HG03159 (cell line): ENCODE results near the gene HAVCR1.
"Not testable (repeated sequence)": the region's sequence is repeated elsewhere in the genome, so short reads cannot be mapped to it uniquely, and the experiment has no call there.

ENCODE experiments used
- ATAC-seq: cut with Tn5 transposase; IDR thresholded peaks from one replicate; pipeline ENCODE4 v1.9.1; 2021; ENCODE audit warnings: mild to moderate bottlenecking, moderate library complexity; ENCODE audit not compliant: unreplicated experiment

HAVCR1 gene

GRCh38 chr5:157059093-157059539 lies at the start of gene HAVCR1:
Gene HAVCR1 (minus strand): TSS chr5:157059116. CDS start chr5:157057943, 1,173 bp downstream.
- ATAC-seq = peak; percentile 60

GRCh38 chr5:157107508-157107907 lies 48.6 kb upstream of the HAVCR1 start:
- no peak for ATAC-seq

GRCh38 chr5:157106630-157107461 lies 47.9 kb upstream of the HAVCR1 start:
- no peak for ATAC-seq

- ATAC-seq = no peak
Observed at GRCh38 chr5:157100140-157100679, 41.3 kb upstream of the HAVCR1 start.

- ATAC-seq = peak; percentile 64
Observed at GRCh38 chr5:157088342-157088990, 29.6 kb upstream of the HAVCR1 start.

- no peak for ATAC-seq
Observed at GRCh38 chr5:157086751-157087359, 27.9 kb upstream of the HAVCR1 start.

- ATAC-seq = no peak
Observed at GRCh38 chr5:157085930-157086329, 27.0 kb upstream of the HAVCR1 start.

GRCh38 chr5:157080286-157080685 lies 21.4 kb upstream of the HAVCR1 start:
- ATAC-seq = no peak

GRCh38 chr5:157076558-157076957 lies 17.6 kb upstream of the HAVCR1 start:
- ATAC-seq = no peak

GRCh38 chr5:157072508-157072907 lies 13.6 kb upstream of the HAVCR1 start:
- ATAC-seq = no peak

GRCh38 chr5:157069949-157070348 lies 11.0 kb upstream of the HAVCR1 start:
- no peak for ATAC-seq

GRCh38 chr5:157068785-157069184 lies 9.9 kb upstream of the HAVCR1 start:
- ATAC-seq = no peak

GRCh38 chr5:157068339-157068738 lies 9.4 kb upstream of the HAVCR1 start:
- ATAC-seq = no peak

GRCh38 chr5:157067005-157067404 lies 8.1 kb upstream of the HAVCR1 start:
- ATAC-seq = no peak

- ATAC-seq = no peak
Observed at GRCh38 chr5:157066080-157066479, 7.2 kb upstream of the HAVCR1 start.

GRCh38 chr5:157063776-157064430 lies 5.0 kb upstream of the HAVCR1 start:
- ATAC-seq = no peak

- no peak for ATAC-seq
Observed at GRCh38 chr5:157059891-157060290, 975 bp upstream of the HAVCR1 start.

GRCh38 chr5:157057459-157058370 lies 1.2 kb downstream of the HAVCR1 start:
- no peak for ATAC-seq

- ATAC-seq = not testable (repeated sequence)
Observed at GRCh38 chr5:157056848-157057247, 2.1 kb downstream of the HAVCR1 start.
